Activated CD8-positive, alpha-beta memory T cell treated with anti-CD3 and anti-CD28 coated beads, Interleukin-2, amount 50 U/mL, for 24 hours (primary cell): Measurements from ENCODE around the gene TSPYL2.

Source experiments
- DNase-seq: peaks from one replicate; pipeline ENCODE4 v3.0.0-alpha.2; 2020; ENCODE audit errors: extremely low read depth

Gene TSPYL2

GRCh38 chrX:53125506-53125905 lies 43.3 kb downstream of the TSPYL2 start:
- no peak for DNase-seq

DNA sequence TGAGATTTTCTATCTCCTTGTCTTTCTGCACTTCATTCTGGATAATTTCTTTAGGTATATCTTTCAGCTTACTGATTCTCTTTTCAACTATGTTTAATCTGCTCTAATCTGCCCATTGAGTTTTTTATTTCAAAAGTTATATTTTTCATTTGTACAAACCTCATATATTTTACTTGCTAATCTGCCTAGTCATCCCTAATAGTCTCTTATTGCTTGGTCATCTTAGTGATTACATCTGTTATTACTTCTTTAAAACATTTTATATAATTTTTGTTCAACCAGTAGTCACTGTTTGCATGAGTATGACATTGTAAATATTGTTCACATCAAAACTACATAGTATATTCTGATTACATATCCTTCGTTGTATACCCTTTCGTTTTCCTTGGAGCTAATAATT lies 44.2 kb downstream of the TSPYL2 start:
- no peak for DNase-seq

DNA sequence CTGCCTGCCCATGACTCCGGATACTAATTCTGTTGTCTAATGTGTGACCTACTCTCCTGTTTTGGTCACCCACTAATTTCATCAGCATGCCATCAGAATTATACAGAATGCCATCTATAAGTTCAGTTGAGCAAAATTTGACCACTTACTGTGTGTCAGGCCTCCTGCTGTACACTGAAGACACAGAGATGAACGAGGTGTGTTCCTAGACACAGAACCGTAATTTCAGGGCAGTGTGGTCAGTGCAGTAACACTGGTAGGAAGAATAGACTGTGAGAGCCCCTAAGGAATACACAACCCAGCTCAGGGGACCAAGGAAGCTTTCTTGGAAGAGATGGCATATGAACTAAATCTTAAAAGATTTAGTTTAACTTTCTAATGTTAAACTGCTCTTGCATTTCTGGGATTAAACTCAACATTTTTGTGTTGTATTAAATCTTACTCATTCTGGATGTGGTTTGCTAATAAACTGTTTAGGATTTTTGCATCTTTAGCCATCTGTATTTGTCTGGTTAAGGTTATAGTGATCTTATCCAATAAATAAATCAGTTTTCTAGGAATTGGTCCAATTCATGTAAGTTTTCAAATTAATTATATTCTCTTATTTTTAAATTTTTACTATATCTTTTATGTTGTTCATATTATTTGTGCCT lies 46.1 kb downstream of the TSPYL2 start:
- DNase-seq = no peak

GRCh38 chrX:53133400-53133799 lies 51.2 kb downstream of the TSPYL2 start:
- DNase-seq = no peak

DNA sequence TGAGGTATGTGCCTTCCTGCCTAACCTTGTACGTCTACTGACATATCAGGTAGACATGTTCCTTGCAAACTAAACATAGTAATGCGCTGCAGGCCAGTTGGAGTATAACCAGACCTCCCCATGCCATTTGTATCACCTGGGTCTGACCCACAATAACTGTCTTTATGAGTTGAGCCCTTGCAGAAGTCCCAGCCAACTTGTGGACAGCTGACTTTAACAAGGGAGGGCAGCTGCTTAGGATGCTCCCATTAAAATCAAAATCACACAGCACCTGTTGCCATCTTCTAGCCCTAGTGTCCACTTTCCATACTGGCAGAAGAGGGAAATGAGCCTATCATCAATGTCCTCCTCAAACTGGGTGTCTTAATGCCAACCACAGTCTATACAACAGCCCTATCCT lies 53.4 kb downstream of the TSPYL2 start:
- DNase-seq = no peak
